Endothelial cell of umbilical vein (primary cell): ENCODE results near the gene NR4A1. TPM values are rescaled to one million over a fixed set of nuclear protein-coding genes. Genes with fewer than 3 reads are reported as not detected.

Experiments used
- BruUV-seq: library from RNA; stranded (reverse); fragments of 400-500 nt; replicated peaks from 2 replicates; lab custom pipeline; 2021; lab: Mats Ljungman, UMichigan
- CTCF ChIA-PET: fragments of 300-600, 350-600 bp; sonication (Branson Sonifier 250); formaldehyde crosslinking; loops from one replicate; lab custom pipeline; 2021; ENCODE audit warnings: antibody characterized with exemption, inconsistent platforms; lab: Charles Lee
- POLR2A ChIA-PET: fragments of 300-600, 350-600 bp; sonication (Branson Sonifier 250); formaldehyde crosslinking; loops from one replicate; lab custom pipeline; 2021; ENCODE audit warnings: antibody characterized with exemption, inconsistent platforms; lab: Charles Lee
- DNase-seq: peaks from one replicate; pipeline ENCODE4 v3.0.0-alpha.2; 2011; ENCODE audit warnings: low read depth, low spot score
- FAIRE-seq: peaks from 2 replicates; lab custom pipeline; 2011; peaks lifted over from hg19 to GRCh38; lab: Jason Lieb, UNC
- H2AFZ ChIP-seq: 2 replicates; pipeline ENCODE4 v1.6.0; 2012; ENCODE audit warnings: low read depth, low read length, control low read depth, inconsistent platforms
- H3K27ac ChIP-seq: 2 replicates; pipeline ENCODE4 v1.5.1; 2011; ENCODE audit warnings: low read depth, mild to moderate bottlenecking, control low read depth, low read length, moderate library complexity; ENCODE audit not compliant: insufficient read depth
- H3K27me3 ChIP-seq, 2 experiments: 2 replicates each; pipeline versions ENCODE4 v1.6.0 to v1.6.1; 2011; ENCODE audit warnings: low read length in 2 of 2, mixed read lengths in 1 of 2; ENCODE audit not compliant: control insufficient read depth in 2 of 2, insufficient read depth in 2 of 2
- H3K36me3 ChIP-seq, 2 experiments: 2 replicates in 1 of 2; 3 replicates in 1 of 2; pipeline ENCODE4 v1.5.1; 2011; ENCODE audit warnings: low read length in 2 of 2, mild to moderate bottlenecking in 1 of 2, moderate library complexity in 1 of 2; ENCODE audit not compliant: control insufficient read depth in 2 of 2, insufficient read depth in 2 of 2; ENCODE audit errors: extremely low read depth in 1 of 2
- H3K4me1 ChIP-seq: 3 replicates; pipeline ENCODE4 v1.5.1; 2011; ENCODE audit warnings: mild to moderate bottlenecking, low read length; ENCODE audit not compliant: control insufficient read depth, insufficient read depth; ENCODE audit errors: extremely low read depth
- H3K4me2 ChIP-seq: 2 replicates; pipeline ENCODE4 v1.6.1; 2011; ENCODE audit warnings: low read length, control low read depth, mixed read lengths; ENCODE audit not compliant: insufficient read depth
- H3K4me3 ChIP-seq, 3 experiments: fragments of 200-600 bp in 1 of 3; sonication (generic), shearing (Covaris generic) in 1 of 3; replicated peaks in 1 of 3; 2 replicates each; pipeline ENCODE4 v1.5.1; 2011 to 2016; ENCODE audit warnings: control low read depth in 3 of 3, low read length in 3 of 3, mild to moderate bottlenecking in 2 of 3, inconsistent platforms in 1 of 3, low read depth in 1 of 3, moderate library complexity in 1 of 3; ENCODE audit not compliant: insufficient read depth in 1 of 3
- H3K79me2 ChIP-seq: 2 replicates; pipeline ENCODE4 v1.6.0; 2012; ENCODE audit warnings: low read length, inconsistent platforms; ENCODE audit not compliant: control insufficient read depth, insufficient read depth
- H3K9ac ChIP-seq: replicated peaks from 2 replicates; pipeline ENCODE3; 2011; ENCODE audit warnings: low read length, control low read depth; ENCODE audit not compliant: insufficient read depth; ENCODE audit errors: extremely low read depth
- H3K9me1 ChIP-seq: replicated peaks from 3 replicates; pipeline ENCODE4 v1.6.0; 2011; ENCODE audit warnings: mild to moderate bottlenecking, low read length; ENCODE audit not compliant: control insufficient read depth, insufficient read depth; ENCODE audit errors: extremely low read depth
- H3K9me3 ChIP-seq: replicated peaks from 2 replicates; pipeline ENCODE4 v1.5.1; 2012; ENCODE audit warnings: low read length, inconsistent platforms; ENCODE audit not compliant: control insufficient read depth, insufficient read depth
- H4K20me1 ChIP-seq: replicated peaks from 2 replicates; pipeline ENCODE3; 2011; ENCODE audit warnings: mild to moderate bottlenecking, low read length; ENCODE audit not compliant: control insufficient read depth, insufficient read depth; ENCODE audit errors: extremely low read depth
- CTCF ChIP-seq, 2 donors: IDR thresholded peaks; 1 replicate in 1 of 2; 2 replicates in 1 of 2; pipeline ENCODE4 v1.5.1; 2011; ENCODE audit warnings: low read length in 2 of 2, mild to moderate bottlenecking in 2 of 2, moderate library complexity in 2 of 2, control low read depth in 1 of 2, inconsistent platforms in 1 of 2, low read depth in 1 of 2; ENCODE audit not compliant: insufficient read depth in 1 of 2; ENCODE audit errors: extremely low read depth in 1 of 2
- POLR2AphosphoS5 ChIP-seq: IDR thresholded peaks from 2 replicates; pipeline ENCODE4 v1.6.1; 2012; ENCODE audit warnings: low read depth, mild to moderate bottlenecking, control low read depth, low read length, moderate library complexity; ENCODE audit not compliant: insufficient read depth
- dilution Hi-C: fragments of 300-500 bp; cut with MboI; formaldehyde crosslinking; loops from one replicate; pipeline ENCODE4 v1.15.0; 2019; ENCODE audit warnings: low sequenced_read_pairs; ENCODE audit not compliant: extremely low pct_ligation_motif_present
- intact Hi-C: fragments of 100-400 bp; cut with micrococcal nuclease; formaldehyde crosslinking; loops from one replicate; pipeline ENCODE4 v1.10.0; 2022
- polyA plus RNA-seq, 4 experiments: library from polyadenylated mRNA; depleted of rRNA in 3 of 4; stranded (reverse) in 3 of 4; unstranded in 1 of 4; fragments of >200 nt; gene quantifications; 2 replicates each; pipeline versions ENCODE4 v1.2.1 to v1.2.3, GENCODE V29; 2011 to 2012; ENCODE audit warnings: missing spikeins in 1 of 4
- total RNA-seq: library from RNA; stranded (reverse); gene quantifications from 2 replicates; pipeline ENCODE4 v1.2.3, GENCODE V29; 2021
- TF ChIP-seq, protein P1 (sequence below): IDR thresholded peaks from 2 replicates; pipeline ENCODE4 v1.6.1; 2011; ENCODE audit not compliant: insufficient read depth, insufficient read length

NR4A1 gene
- total and polyA plus RNA-seq, 2 donors (not counting 3 experiments of a cell fraction or from before 2014, with no cell fraction given) = 6.8 to 18.2 TPM

- dilution Hi-C loops = no loop called here
- FAIRE-seq = peak; percentile 92
- H2AFZ ChIP-seq = no peak overlapping the region
- ChIA-PET CTCF (interaction anchor here (0.6 to 11.4 kb wide), 26 partner anchors 8 to 143 kb away, joined by 3 to 946 read pairs (median 5); partner anchors contain the start of genes ATG101 and NR4A1), POLR2A (interaction anchor here (5.8 kb wide), 1 partner anchor 17 kb away, joined by 221 read pairs; no protein-coding TSS in a partner anchor)
- no peaks in the 10 kb centered on the region for H3K27me3 ChIP-seq
- TF ChIP-seq CTCF (IDR thresholded peaks at IDR 0.05; ENCODE audit: extremely low read depth in 1 of 2, insufficient read depth in 1 of 2, low read depth in 1 of 2, low read length in 2 of 2) = peak; percentile 72 to 79
- TF ChIP-seq, protein P1, sequence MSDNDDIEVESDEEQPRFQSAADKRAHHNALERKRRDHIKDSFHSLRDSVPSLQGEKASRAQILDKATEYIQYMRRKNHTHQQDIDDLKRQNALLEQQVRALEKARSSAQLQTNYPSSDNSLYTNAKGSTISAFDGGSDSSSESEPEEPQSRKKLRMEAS = no peak
- TF ChIP-seq POLR2AphosphoS5 = peak; percentile 37
- DNase-seq = peak; percentile 60
- no peak overlapping the region for H3K27ac ChIP-seq
- H3K4me2 ChIP-seq = no peak overlapping the region
- H3K9me1 ChIP-seq = no peaks in the 10 kb centered on the region
- peaks cover 23% of the 10 kb centered on the region for H3K79me2 ChIP-seq
- H3K9ac ChIP-seq = no peak overlapping the region
- no peaks in the 10 kb centered on the region for H4K20me1 ChIP-seq
- BruUV-seq = no TSS peak
- intact Hi-C loops = loop anchor here (1.0 kb wide), 1 partner anchor 16 kb away; no protein-coding TSS in a partner anchor
- H3K9me3 ChIP-seq = no peaks in the 10 kb centered on the region
- H3K4me1 ChIP-seq = peaks cover 22% of the 10 kb centered on the region
- peaks cover 0 to 3% of the 10 kb centered on the region in 2 experiments for H3K36me3 ChIP-seq
- H3K4me3 ChIP-seq = no peak overlapping the region
Observed at GRCh38 chr12:52004042-52004648, 47.1 kb upstream of the NR4A1 start.
